ENCODE results near the gene TTC27. TPM values are rescaled to one million over a fixed set of nuclear protein-coding genes. Genes with fewer than 3 reads are reported as not detected.

The TTC27 gene
- total and polyA plus RNA-seq, 8 donors: 9.9 to 26.9 (median 22.5) TPM

GRCh38 chr2:32666704-32667103, 38.9 kb downstream of the TTC27 start:
- no peak for DNase-seq
- TF ChIP-seq, protein P1, sequence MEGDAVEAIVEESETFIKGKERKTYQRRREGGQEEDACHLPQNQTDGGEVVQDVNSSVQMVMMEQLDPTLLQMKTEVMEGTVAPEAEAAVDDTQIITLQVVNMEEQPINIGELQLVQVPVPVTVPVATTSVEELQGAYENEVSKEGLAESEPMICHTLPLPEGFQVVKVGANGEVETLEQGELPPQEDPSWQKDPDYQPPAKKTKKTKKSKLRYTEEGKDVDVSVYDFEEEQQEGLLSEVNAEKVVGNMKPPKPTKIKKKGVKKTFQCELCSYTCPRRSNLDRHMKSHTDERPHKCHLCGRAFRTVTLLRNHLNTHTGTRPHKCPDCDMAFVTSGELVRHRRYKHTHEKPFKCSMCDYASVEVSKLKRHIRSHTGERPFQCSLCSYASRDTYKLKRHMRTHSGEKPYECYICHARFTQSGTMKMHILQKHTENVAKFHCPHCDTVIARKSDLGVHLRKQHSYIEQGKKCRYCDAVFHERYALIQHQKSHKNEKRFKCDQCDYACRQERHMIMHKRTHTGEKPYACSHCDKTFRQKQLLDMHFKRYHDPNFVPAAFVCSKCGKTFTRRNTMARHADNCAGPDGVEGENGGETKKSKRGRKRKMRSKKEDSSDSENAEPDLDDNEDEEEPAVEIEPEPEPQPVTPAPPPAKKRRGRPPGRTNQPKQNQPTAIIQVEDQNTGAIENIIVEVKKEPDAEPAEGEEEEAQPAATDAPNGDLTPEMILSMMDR (IDR thresholded peaks at IDR 0.05): no peak

DNA sequence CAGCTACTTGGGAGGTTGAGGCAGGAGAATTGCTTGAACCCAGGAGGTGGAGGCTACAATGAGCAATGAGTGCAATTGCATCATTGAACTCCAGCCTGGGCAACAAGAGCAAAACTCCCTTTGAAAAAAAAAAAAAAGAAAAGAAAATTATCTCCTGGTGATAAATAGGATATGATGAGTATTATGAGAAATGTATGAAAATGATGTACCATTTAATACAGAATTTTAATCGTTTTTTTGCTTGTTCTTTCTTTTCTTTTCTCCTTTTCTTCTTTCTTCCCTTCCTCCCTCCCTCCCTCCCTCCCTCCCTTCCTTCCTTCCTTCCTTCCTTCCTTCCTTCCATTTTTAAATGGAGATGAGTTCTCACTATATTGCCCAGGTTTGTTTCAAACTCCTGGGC, 40.4 kb downstream of the TTC27 start:
- no peaks in the 10 kb centered on the region for H3K9me3 ChIP-seq
- H3K4me1 ChIP-seq: no peaks in the 10 kb centered on the region
- intact Hi-C loops (cut with DNase I): no loop called here
- no peak overlapping the region for H3K4me3 ChIP-seq
- H3K27ac ChIP-seq: no peak overlapping the region
- no peaks in the 10 kb centered on the region for H3K27me3 ChIP-seq
- H3K36me3 ChIP-seq: peaks cover 0 to 17% of the 10 kb centered on the region in 2 donors
- ATAC-seq: no peak
- DNase-seq: no peak
- TF ChIP-seq, protein P1 (IDR thresholded peaks at IDR 0.05): no peak

More at GRCh38 chr2:32666704-32667103, 38.9 kb downstream of the TTC27 start:
- intact Hi-C loops (cut with DNase I): no loop called here
- H3K4me1 ChIP-seq: no peaks in the 10 kb centered on the region
- ATAC-seq: no peak
- H3K9me3 ChIP-seq: no peaks in the 10 kb centered on the region
- H3K27ac ChIP-seq: no peak overlapping the region
- H3K4me3 ChIP-seq: no peak overlapping the region
- no peaks in the 10 kb centered on the region for H3K27me3 ChIP-seq
- peaks cover 0 to 15% of the 10 kb centered on the region in 2 donors for H3K36me3 ChIP-seq

- TF ChIP-seq, protein P1 (IDR thresholded peaks at IDR 0.05): no peak
These were observed 44.2 kb downstream of the TTC27 start for GRCh38 chr2:32671885-32672533.

DNA sequence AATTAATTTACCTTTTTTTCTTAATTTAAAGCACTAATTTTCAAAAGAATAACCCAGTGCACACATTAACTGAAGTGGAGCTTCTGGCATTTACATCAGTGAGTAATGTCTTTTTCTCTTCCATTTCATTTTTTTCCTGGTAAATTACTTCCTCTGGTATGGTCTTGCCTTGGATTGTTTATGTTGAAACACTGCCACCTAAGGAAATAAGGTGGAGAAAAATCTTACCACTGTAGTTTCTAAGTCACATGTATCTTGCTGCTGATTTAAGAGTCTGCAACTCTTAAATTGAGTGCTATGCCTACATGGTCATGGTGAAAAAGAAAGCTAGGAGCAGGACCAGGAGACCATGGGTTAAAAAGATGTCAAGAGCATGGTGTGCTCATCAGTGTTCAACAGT, 51.0 kb downstream of the TTC27 start:
- intact Hi-C loops (cut with DNase I): no loop called here
- Histone ChIP-seq H3K27me3 (no peaks in the 10 kb centered on the region), H3K4me3 (no peak overlapping the region), H3K36me3 (peaks cover 0 to 35% of the 10 kb centered on the region in 2 donors), H3K9me3 (no peaks in the 10 kb centered on the region), H3K27ac (no peak overlapping the region), H3K4me1 (no peaks in the 10 kb centered on the region)
- TF ChIP-seq, protein P1 (IDR thresholded peaks at IDR 0.05): no peak
- no peak for DNase-seq
- ATAC-seq: no peak

More at GRCh38 chr2:32671885-32672533, 44.2 kb downstream of the TTC27 start:
- H3K9me3 ChIP-seq: no peaks in the 10 kb centered on the region
- no peaks in the 10 kb centered on the region for H3K27me3 ChIP-seq
- DNase-seq (no peak), ATAC-seq (no peak)
- H3K36me3 ChIP-seq: peaks cover 0 to 29% of the 10 kb centered on the region in 2 donors
- no peaks in the 10 kb centered on the region for H3K4me1 ChIP-seq
- intact Hi-C loops (cut with DNase I): no loop called here
- H3K27ac ChIP-seq: no peak overlapping the region
- no peak overlapping the region for H3K4me3 ChIP-seq

DNA sequence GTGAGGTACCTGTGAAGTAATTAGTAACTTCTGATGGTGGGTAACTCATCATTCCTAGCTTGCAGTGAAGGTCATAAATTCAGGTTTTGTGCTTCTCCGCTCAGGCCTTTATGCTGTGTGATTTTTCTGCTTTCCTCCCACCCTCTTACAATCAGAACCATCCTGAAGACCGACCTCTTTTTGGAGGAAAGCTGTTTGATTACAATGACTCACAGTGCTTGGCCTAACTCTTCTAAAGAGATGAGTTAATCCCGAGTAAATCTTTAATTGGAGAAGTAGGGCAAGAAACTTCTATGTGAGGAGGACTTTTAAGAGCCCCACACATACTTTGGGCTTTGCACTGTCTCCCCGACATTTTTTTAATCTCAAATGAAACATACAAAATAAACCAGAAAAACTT, 53.1 kb downstream of the TTC27 start:
- Histone ChIP-seq H3K36me3 (peaks cover 0 to 20% of the 10 kb centered on the region in 2 donors), H3K27me3 (no peaks in the 10 kb centered on the region), H3K9me3 (no peaks in the 10 kb centered on the region), H3K4me1 (no peaks in the 10 kb centered on the region), H3K27ac (no peak overlapping the region), H3K4me3 (no peak overlapping the region)
- TF ChIP-seq, protein P1 (IDR thresholded peaks at IDR 0.05): no peak
- peak; percentile 52 for ATAC-seq
- intact Hi-C loops (cut with DNase I): no loop called here
- no peak for DNase-seq

All from left lung (tissue), 10 donors.